Neural progenitor cell (in vitro differentiated cells): ENCODE results near the gene CCDC120. TPM values are rescaled to one million over a fixed set of nuclear protein-coding genes. Genes with fewer than 3 reads are reported as not detected.

Experiments used
- DNase-seq: peaks from one replicate; pipeline ENCODE4 v3.0.0-alpha.2; 2016; ENCODE audit warnings: low spot score
- H2AFZ ChIP-seq: fragments of 200-600 bp; sonication (generic); replicated peaks from 2 replicates; pipeline ENCODE4 v1.6.1; 2016; ENCODE audit warnings: antibody characterized with exemption
- H3F3A ChIP-seq: fragments of 200-600 bp; sonication (generic); 2 replicates; pipeline ENCODE4 v1.6.1; 2016; ENCODE audit warnings: antibody characterized with exemption, low read depth
- H3K27ac ChIP-seq: fragments of 200-600 bp; sonication (generic); 2 replicates; pipeline ENCODE4 v1.5.1; 2016; ENCODE audit warnings: mild to moderate bottlenecking
- H3K27me3 ChIP-seq: fragments of 200-600 bp; sonication (generic); 2 replicates; pipeline ENCODE4 v1.6.1; 2016; ENCODE audit warnings: mild to moderate bottlenecking, moderate library complexity
- H3K36me3 ChIP-seq: fragments of 200-600 bp; sonication (generic); 2 replicates; pipeline ENCODE4 v1.5.1; 2016
- H3K4me1 ChIP-seq: fragments of 200-600 bp; sonication (generic); 2 replicates; pipeline ENCODE4 v1.6.1; 2016; ENCODE audit warnings: mixed run types
- H3K4me2 ChIP-seq: fragments of 200-600 bp; sonication (generic); 2 replicates; pipeline ENCODE4 v1.6.1; 2016
- H3K4me3 ChIP-seq: fragments of 200-600 bp; sonication (generic); 2 replicates; pipeline ENCODE4 v1.5.1; 2016
- H3K79me2 ChIP-seq: fragments of 200-600 bp; sonication (generic); 2 replicates; pipeline ENCODE4 v1.6.1; 2016; ENCODE audit warnings: low read depth
- H3K9ac ChIP-seq: fragments of 200-600 bp; sonication (generic); 2 replicates; pipeline ENCODE4 v1.6.1; 2016
- H3K9me3 ChIP-seq: fragments of 200-600 bp; sonication (generic); 2 replicates; pipeline ENCODE4 v1.5.1; 2016; ENCODE audit warnings: low read depth
- H4K20me1 ChIP-seq: fragments of 200-600 bp; sonication (generic); 2 replicates; pipeline ENCODE4 v1.6.1; 2016; ENCODE audit warnings: low read depth
- H3K27ac Mint-ChIP-seq: 3 replicates; pipeline ENCODE4 v1.8.0; 2021; ENCODE audit warnings: mixed read lengths
- H3K27me3 Mint-ChIP-seq: 2 replicates; pipeline ENCODE4 v1.8.0; 2022; ENCODE audit warnings: low read depth, mild to moderate bottlenecking, inconsistent platforms, moderate library complexity, mixed read lengths; ENCODE audit not compliant: insufficient read depth
- H3K36me3 Mint-ChIP-seq: 3 replicates; pipeline ENCODE4 v1.8.0; 2021; ENCODE audit warnings: mixed read lengths
- H3K4me1 Mint-ChIP-seq: 3 replicates; pipeline ENCODE4 v1.8.0; 2021; ENCODE audit warnings: mixed read lengths
- H3K4me3 Mint-ChIP-seq: 3 replicates; pipeline ENCODE4 v1.8.0; 2021; ENCODE audit warnings: mild to moderate bottlenecking, moderate library complexity, mixed read lengths
- H3K9me3 Mint-ChIP-seq: 3 replicates; pipeline ENCODE4 v1.8.0; 2020; ENCODE audit warnings: mixed read lengths
- CTCF ChIP-seq: fragments of 200-600 bp; sonication (generic); IDR thresholded peaks from 2 replicates; pipeline ENCODE4 v1.5.1; 2017; ENCODE audit warnings: antibody characterized with exemption, mild to moderate bottlenecking
- EZH2 ChIP-seq: fragments of 200-600 bp; sonication (generic); IDR thresholded peaks from 2 replicates; pipeline ENCODE4 v1.6.1; 2017; ENCODE audit warnings: antibody characterized with exemption, mild to moderate bottlenecking, moderate library complexity
- EZH2phosphoT487 ChIP-seq: fragments of 200-600 bp; sonication (generic); IDR thresholded peaks from 2 replicates; pipeline ENCODE4 v1.6.1; 2017; ENCODE audit warnings: antibody characterized with exemption
- total RNA-seq: library from RNA; depleted of rRNA; stranded (reverse); fragments of >200 nt; gene quantifications from 2 replicates; pipeline ENCODE4 v1.2.3, GENCODE V29; 2015; ENCODE audit warnings: low replicate concordance

The CCDC120 gene
- total RNA-seq, 1 donor from 2014 or later: 1.1 TPM

- H3K36me3 ChIP-seq: no peaks in the 10 kb centered on the region
- H4K20me1 ChIP-seq: no peaks in the 10 kb centered on the region
- Mint-ChIP-seq H3K4me1 (peaks cover 4% of the 10 kb centered on the region), H3K27ac (no peak overlapping the region), H3K36me3 (peaks cover 4% of the 10 kb centered on the region), H3K4me3 (no peak overlapping the region), H3K9me3 (peaks cover 14% of the 10 kb centered on the region), H3K27me3 (peaks cover 7% of the 10 kb centered on the region)
- no peak overlapping the region for H3K27ac ChIP-seq
- no peak overlapping the region for H3K4me2 ChIP-seq
- H3K9me3 ChIP-seq: no peaks in the 10 kb centered on the region
- no peaks in the 10 kb centered on the region for H3K79me2 ChIP-seq
- H3K9ac ChIP-seq: no peak overlapping the region
- H3K27me3 ChIP-seq: no peaks in the 10 kb centered on the region
- no peak for DNase-seq
- no peak overlapping the region for H2AFZ ChIP-seq
- no peaks in the 10 kb centered on the region for H3F3A ChIP-seq
- TF ChIP-seq EZH2: no peak
- TF ChIP-seq CTCF: no peak
- TF ChIP-seq EZH2phosphoT487: no peak
- H3K4me1 ChIP-seq: no peaks in the 10 kb centered on the region
- no peak overlapping the region for H3K4me3 ChIP-seq
Observed at GRCh38 chrX:49061916-49062315, 3.1 kb downstream of the CCDC120 start.

- Mint-ChIP-seq H3K4me3 (no peak overlapping the region), H3K36me3 (peaks cover 4% of the 10 kb centered on the region), H3K27ac (no peak overlapping the region), H3K9me3 (peaks cover 14% of the 10 kb centered on the region), H3K4me1 (peaks cover 4% of the 10 kb centered on the region), H3K27me3 (peaks cover 9% of the 10 kb centered on the region)
- Histone ChIP-seq H3K36me3 (no peaks in the 10 kb centered on the region), H3K27ac (no peak overlapping the region), H3K9ac (no peak overlapping the region), H3K4me3 (no peak overlapping the region), H2AFZ (no peak overlapping the region), H4K20me1 (no peaks in the 10 kb centered on the region), H3K79me2 (no peaks in the 10 kb centered on the region), H3K27me3 (no peaks in the 10 kb centered on the region), H3K9me3 (no peaks in the 10 kb centered on the region), H3F3A (no peaks in the 10 kb centered on the region), H3K4me2 (no peak overlapping the region), H3K4me1 (no peaks in the 10 kb centered on the region)
- DNase-seq: no peak
- TF ChIP-seq EZH2phosphoT487 (no peak), CTCF (no peak), EZH2 (no peak)
Observed at GRCh38 chrX:49063715-49064114, 4.9 kb downstream of the CCDC120 start.

GRCh38 chrX:49064303-49064702, 5.5 kb downstream of the CCDC120 start:
- Histone ChIP-seq H3K9me3 (no peaks in the 10 kb centered on the region), H3F3A (no peaks in the 10 kb centered on the region), H3K4me2 (no peak overlapping the region), H3K27ac (no peak overlapping the region), H4K20me1 (no peaks in the 10 kb centered on the region), H3K4me1 (no peaks in the 10 kb centered on the region), H3K9ac (no peak overlapping the region), H3K27me3 (no peaks in the 10 kb centered on the region), H2AFZ (no peak overlapping the region), H3K79me2 (no peaks in the 10 kb centered on the region), H3K36me3 (no peaks in the 10 kb centered on the region), H3K4me3 (no peak overlapping the region)
- H3K9me3 Mint-ChIP-seq: peaks cover 16% of the 10 kb centered on the region
- TF ChIP-seq EZH2phosphoT487: no peak
- peaks cover 4% of the 10 kb centered on the region for H3K36me3 Mint-ChIP-seq
- no peak overlapping the region for H3K4me3 Mint-ChIP-seq
- no peak overlapping the region for H3K27ac Mint-ChIP-seq
- no peak for DNase-seq
- H3K27me3 Mint-ChIP-seq: peaks cover 9% of the 10 kb centered on the region
- peaks cover 4% of the 10 kb centered on the region for H3K4me1 Mint-ChIP-seq

GRCh38 chrX:49064735-49065134, 5.9 kb downstream of the CCDC120 start:
- Histone ChIP-seq H3K79me2 (no peaks in the 10 kb centered on the region), H3K4me2 (no peak overlapping the region), H3K27me3 (no peaks in the 10 kb centered on the region), H3K4me3 (no peak overlapping the region), H2AFZ (no peak overlapping the region), H3K9me3 (no peaks in the 10 kb centered on the region), H3K4me1 (no peaks in the 10 kb centered on the region), H3K27ac (no peak overlapping the region), H3K36me3 (no peaks in the 10 kb centered on the region), H3K9ac (no peak overlapping the region), H4K20me1 (no peaks in the 10 kb centered on the region), H3F3A (no peaks in the 10 kb centered on the region)
- TF ChIP-seq EZH2: no peak
- no peak for TF ChIP-seq EZH2phosphoT487
- TF ChIP-seq CTCF: no peak
- H3K9me3 Mint-ChIP-seq: peaks cover 16% of the 10 kb centered on the region
- H3K27me3 Mint-ChIP-seq: peaks cover 7% of the 10 kb centered on the region
- H3K27ac Mint-ChIP-seq: no peak overlapping the region
- no peak for DNase-seq
- no peak overlapping the region for H3K4me3 Mint-ChIP-seq
- peaks cover 4% of the 10 kb centered on the region for H3K4me1 Mint-ChIP-seq
- H3K36me3 Mint-ChIP-seq: peaks cover 4% of the 10 kb centered on the region
